GM19438 (cell line): ENCODE measurements around the gene CDH22.

Experiments
- ATAC-seq: cut with Tn5 transposase; IDR thresholded peaks from one replicate; pipeline ENCODE4 v1.9.1; 2021; ENCODE audit warnings: low read depth; ENCODE audit not compliant: unreplicated experiment

CDH22 gene

GRCh38 chr20:46178891-46179290 lies 129.4 kb downstream of the CDH22 start:
- no peak for ATAC-seq

- no peak for ATAC-seq
Measured at GRCh38 chr20:46177768-46178167, 130.5 kb downstream of the CDH22 start.

DNA sequence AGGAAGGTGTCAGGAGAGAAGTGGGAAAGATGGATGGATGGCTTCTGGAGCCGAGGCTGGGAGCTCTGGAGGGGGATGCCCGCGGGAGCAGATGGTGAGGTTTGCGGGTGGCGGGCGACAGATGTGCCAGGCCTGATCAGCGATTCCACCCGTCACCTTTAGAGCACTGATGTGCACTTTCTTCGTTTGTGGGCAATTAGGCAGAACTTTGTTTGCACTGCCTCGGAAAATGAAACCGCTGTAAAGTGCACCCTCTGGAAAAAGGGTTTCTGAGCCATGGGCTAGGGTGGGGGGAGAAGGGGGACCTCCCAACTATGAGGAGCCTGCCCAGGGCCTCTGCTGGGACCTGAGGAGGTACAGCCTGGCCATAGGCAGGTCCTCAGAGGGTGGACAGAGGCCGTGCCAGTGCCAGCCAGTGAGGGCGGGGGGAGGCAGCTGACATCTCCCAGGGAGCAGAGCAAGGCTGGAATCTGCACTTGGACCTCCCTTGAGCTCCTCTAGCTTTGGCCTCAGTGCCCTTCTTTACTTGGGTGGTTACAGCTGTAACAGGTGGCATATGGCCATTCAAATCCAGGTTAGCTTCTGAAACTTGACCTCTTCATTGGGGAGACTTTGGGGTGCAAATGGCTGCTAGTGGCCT lies 131.4 kb downstream of the CDH22 start:
- no peak for ATAC-seq

- no peak for ATAC-seq
Measured at GRCh38 chr20:46175127-46175494, 133.2 kb downstream of the CDH22 start.

GRCh38 chr20:46174469-46175126 lies 133.7 kb downstream of the CDH22 start:
- no peak for ATAC-seq

- ATAC-seq: no peak
Measured at GRCh38 chr20:46173652-46174468, 134.4 kb downstream of the CDH22 start.

DNA sequence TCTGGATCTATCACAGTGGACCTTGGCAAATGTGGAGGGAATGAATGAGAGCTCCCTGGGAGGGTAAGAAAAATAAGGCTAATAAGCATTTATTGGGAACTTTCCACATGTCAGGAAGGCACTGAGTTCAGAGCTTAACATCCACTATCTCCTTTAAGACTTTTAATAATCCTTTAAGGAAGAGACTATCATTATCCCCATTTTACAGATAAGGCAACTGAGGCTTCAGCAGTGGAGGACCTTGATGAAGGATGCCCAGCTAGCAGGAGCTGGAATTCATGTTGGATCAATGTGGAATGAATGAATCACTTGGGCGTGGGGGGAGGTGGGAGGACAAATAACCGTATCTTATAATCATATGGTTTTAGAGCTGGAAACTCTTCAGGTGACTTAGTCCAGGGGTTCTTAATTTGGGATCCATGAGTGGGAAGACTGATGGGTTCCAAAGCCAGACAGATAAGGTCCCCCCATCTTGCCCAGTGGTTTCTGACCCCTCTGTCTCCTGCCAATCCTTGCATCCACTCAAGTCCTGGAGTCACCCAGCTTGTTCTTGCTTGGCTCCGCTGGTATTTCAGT lies 135.2 kb downstream of the CDH22 start:
- ATAC-seq: no peak

DNA sequence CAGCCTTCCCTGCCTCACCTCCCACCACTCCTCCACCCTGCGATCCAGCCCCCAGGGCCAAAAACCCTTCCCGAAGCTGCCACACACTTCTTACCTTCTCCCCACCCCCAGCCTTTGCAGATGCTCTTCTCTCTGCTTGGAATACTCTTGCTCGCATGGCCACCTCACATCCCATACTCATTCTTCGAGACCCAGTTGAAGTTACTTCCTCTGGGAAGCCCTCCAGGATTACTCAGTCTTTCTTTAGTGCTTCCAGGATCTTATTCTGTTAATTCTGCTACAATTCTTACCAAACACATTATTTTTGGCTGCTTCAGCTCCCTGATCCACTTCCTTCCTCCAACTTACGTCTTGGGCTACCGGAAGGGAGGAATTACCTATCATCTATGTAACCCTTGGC lies 135.8 kb downstream of the CDH22 start:
- no peak for ATAC-seq

DNA sequence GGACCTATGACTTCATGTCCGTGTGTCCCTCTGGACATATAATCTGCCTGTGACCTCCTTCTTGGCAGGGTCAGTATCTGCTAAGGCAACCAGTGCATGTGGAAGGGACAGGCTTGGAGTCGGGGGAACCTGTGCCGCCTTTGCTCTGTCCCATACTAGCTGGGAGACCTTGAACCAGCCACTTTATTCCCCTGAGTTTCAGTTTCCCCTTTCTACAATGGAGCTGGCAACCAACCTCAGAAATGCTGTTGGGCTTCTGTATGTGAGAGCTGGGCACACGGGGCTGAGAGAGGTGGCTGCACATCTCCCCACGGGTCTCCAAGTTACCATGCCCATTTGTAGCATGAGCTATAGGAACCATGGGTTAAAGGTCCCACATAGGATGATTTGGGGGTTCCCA lies 136.4 kb downstream of the CDH22 start:
- ATAC-seq: no peak

DNA sequence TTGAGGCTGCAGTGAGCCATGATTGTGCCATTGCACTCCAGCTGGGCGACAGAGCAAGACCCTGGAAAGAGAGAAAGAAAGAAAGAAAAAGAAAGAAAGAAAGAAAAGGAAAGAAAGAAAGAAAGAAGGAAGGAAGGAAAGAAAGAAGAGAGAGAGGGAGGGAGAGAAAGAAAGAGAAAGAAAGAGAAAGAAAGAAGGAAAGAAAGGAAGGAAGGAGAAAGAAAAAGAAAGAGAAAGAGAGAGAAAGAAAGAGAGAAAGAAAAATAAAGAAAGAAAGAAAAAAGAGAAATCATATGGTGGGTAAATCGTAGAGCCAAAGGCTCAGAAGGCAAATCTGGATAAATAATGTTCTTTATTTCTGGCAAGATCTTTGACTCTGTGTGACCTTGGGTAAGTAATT lies 136.8 kb downstream of the CDH22 start:
- ATAC-seq: no peak

GRCh38 chr20:46169245-46170171 lies 138.8 kb downstream of the CDH22 start:
- ATAC-seq: no peak

DNA sequence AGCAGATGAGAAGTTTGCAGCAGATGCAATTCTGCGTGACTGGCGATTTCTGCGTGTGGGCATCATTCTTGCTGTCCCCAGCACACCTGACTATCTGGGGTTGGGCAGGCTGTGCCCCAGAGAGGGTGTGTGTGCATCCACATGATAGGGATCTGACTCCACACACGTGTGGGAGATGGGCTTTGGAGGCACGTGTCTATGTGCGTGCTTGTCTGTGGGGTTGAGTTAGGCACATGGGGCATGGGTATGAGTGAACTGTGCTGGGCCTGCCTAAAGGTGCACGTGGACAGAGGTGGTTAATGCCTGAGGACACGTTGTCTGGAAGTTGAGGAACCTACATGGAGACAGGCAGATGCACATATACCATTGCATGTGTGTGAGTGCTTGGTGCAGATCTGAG lies 139.9 kb downstream of the CDH22 start:
- no peak for ATAC-seq

- no peak for ATAC-seq
Measured at GRCh38 chr20:46167080-46167479, 141.2 kb downstream of the CDH22 start.

GRCh38 chr20:46164254-46164653 lies 144.0 kb downstream of the CDH22 start:
- no peak for ATAC-seq

DNA sequence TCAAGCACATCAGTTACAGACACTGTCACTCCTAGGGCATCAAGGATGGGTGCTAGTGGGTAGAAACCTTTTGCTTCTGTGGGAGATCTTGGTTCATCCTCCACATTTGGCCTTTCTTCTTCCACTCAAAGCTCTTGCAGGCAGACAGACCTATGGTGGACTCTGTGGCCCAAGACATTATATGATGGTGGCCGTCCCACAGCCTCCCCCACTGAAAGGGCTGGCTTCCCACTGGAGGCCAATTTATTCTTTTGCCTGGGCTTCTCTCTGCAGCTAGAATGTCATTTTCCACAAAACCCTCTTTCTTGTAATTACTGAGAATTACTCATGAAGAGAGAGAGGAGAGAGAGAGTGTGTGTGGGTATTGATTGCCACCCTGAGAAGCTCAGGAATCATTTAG lies 146.4 kb downstream of the CDH22 start:
- ATAC-seq: no peak

DNA sequence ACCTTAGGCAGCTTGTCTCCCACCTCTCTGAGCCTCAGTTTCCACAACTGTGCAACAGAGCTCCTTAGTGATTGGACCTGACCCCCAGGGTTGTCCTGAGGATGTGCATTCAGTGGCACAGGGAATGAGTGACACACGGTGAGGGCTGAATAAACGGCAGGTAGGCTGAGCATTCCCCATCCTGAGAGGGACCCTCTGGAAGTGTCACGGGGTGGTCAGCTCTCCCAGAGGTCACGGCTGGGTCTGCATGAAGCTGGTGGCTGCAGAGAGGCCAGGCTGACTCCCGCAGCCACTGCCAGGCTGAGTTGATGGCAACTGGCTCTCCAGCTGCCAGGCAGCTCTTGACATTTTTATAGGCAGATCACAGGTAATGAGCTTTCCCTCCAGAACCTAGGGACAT lies 147.6 kb downstream of the CDH22 start:
- no peak for ATAC-seq

DNA sequence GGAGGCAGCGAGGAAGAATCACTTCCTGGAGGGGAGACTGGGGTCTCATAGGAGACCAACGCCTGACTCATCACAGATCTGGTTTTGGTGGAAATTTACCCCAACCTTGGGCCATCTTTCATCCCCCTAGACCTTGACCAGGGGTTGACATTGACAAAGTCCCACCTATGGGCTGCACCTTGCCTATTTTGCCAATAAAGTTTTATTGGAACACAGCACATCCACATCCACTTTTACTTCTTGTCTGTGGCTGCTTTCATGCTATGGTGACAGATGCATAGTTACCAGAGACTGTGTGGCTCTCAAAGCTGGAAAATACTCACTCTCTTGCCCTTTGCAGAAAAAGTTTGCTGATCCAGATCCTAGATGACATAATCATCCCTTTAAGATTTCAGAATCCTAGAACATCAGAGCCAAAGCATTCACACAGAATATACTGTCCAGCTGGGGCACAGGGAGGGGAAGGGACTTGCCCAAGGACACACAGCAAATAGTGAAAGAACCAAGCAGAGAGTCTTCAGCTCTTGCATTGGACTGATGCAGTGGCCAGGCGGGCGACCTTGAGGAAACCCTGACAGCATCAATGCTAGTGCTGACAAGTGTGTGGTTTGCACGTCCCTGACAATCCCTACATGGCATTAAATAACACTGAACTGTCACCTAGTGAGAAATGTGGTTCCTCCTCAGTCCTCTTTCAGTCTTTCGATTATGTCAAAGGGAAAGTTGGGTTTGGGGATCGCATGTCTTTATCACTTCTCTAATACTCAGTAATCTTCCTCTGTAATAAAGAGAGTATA lies 149.0 kb downstream of the CDH22 start:
- ATAC-seq: no peak

DNA sequence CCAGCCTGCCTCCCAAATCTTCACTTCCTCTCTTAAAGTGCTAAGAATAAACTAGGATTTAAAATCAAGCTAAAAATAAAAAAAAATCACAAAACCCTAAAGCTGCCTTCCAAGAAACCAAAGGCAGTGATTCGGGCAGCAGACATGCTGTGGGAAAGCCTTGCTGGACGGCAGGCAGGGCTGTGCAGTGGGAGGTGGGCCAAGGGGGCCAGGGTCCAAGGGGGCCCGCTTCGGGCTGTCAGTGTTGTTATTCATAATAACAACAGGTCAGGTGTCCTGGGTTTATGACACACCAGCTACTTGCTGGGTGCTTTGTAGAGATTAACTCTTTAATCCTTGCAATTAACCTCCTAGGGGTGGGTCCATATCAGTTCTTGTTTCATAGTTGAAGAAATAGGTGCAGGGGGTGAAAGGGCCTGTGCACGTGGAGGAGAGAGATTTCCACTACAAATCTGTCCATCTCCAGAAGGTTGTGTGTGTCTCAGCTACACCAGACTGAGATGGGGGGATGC lies 149.8 kb downstream of the CDH22 start:
- ATAC-seq: no peak

DNA sequence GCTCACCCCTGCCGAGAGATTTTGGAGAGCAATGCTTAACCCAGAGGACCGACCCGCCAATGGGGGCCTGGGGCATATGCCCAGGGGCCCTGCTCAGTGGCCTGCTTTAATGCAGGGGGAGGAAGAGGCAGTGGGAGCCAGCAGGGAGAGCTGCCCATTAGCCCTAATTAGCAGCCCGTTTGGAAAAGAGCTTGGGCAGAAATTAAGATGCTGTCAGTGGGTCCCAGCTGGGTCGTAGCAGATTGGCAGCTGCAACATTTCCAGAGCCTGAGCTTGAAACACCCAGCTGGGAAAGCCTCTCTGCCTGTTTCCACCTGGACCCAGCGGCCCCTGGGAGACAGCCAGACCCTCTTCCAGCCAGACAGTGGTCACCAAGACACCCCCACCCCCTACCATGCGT lies 150.7 kb downstream of the CDH22 start:
- ATAC-seq: no peak
